ENCODE results near the gene ARL16.

GRCh38 chr17:81715872-81716673, 32.5 kb upstream of the ARL16 start:
- TF ChIP-seq CTCF (IDR thresholded peaks at IDR 0.05) (no peak), POLR2A (IDR thresholded peaks at IDR 0.05) (no peak)

Measured in esophagus squamous epithelium (tissue), 4 donors.